GM23248 (cell line): ENCODE data around the gene GPR31. TPM values are rescaled to one million over a fixed set of nuclear protein-coding genes. Genes with fewer than 3 reads are reported as not detected.

Experiments used
- DNase-seq: peaks from one replicate; pipeline ENCODE4 v3.0.0-alpha.2; 2015
- H2AFZ ChIP-seq: fragments of 200-600 bp; sonication (generic); 2 replicates; pipeline ENCODE4 v1.6.1; 2016; ENCODE audit warnings: antibody characterized with exemption
- H3F3A ChIP-seq: fragments of 200-600 bp; sonication (generic); 2 replicates; pipeline ENCODE4 v1.6.1; 2016; ENCODE audit warnings: mild to moderate bottlenecking, antibody characterized with exemption, mixed run types; ENCODE audit not compliant: insufficient read depth
- H3K27ac ChIP-seq: fragments of 200-600 bp; sonication (generic); 2 replicates; pipeline ENCODE4 v1.5.1; 2016; ENCODE audit warnings: mild to moderate bottlenecking
- H3K27me3 ChIP-seq: fragments of 200-600 bp; sonication (generic); replicated peaks from 2 replicates; pipeline ENCODE4 v1.6.1; 2016; ENCODE audit warnings: mild to moderate bottlenecking; ENCODE audit not compliant: insufficient read depth
- H3K36me3 ChIP-seq: fragments of 200-600 bp; sonication (generic); 2 replicates; pipeline ENCODE4 v1.6.1; 2016; ENCODE audit warnings: low read depth, mild to moderate bottlenecking
- H3K4me1 ChIP-seq: fragments of 200-600 bp; sonication (generic); 2 replicates; pipeline ENCODE4 v1.6.1; 2016; ENCODE audit warnings: mild to moderate bottlenecking; ENCODE audit not compliant: insufficient read depth
- H3K4me2 ChIP-seq: fragments of 200-600 bp; sonication (generic); one replicate; pipeline ENCODE4 v1.6.1; 2016; ENCODE audit warnings: mild to moderate bottlenecking; ENCODE audit not compliant: unreplicated experiment
- H3K4me3 ChIP-seq: fragments of 200-600 bp; sonication (generic); 2 replicates; pipeline ENCODE4 v1.5.1; 2016; ENCODE audit warnings: mild to moderate bottlenecking
- H3K79me2 ChIP-seq: fragments of 200-600 bp; sonication (generic); 2 replicates; pipeline ENCODE4 v1.6.1; 2016; ENCODE audit warnings: mild to moderate bottlenecking; ENCODE audit not compliant: insufficient read depth
- H3K9ac ChIP-seq: fragments of 200-600 bp; sonication (generic); 2 replicates; pipeline ENCODE4 v1.6.1; 2016; ENCODE audit warnings: mild to moderate bottlenecking
- H3K9me2 ChIP-seq: fragments of 200-600 bp; sonication (generic); 2 replicates; pipeline ENCODE4 v1.6.1; 2016; ENCODE audit warnings: mixed run types, mild to moderate bottlenecking, moderate library complexity; ENCODE audit not compliant: insufficient read depth
- H3K9me3 ChIP-seq: fragments of 200-600 bp; sonication (generic); one replicate; pipeline ENCODE4 v1.6.1; 2017; ENCODE audit warnings: low read depth
- H4K20me1 ChIP-seq: fragments of 200-600 bp; sonication (generic); 2 replicates; pipeline ENCODE4 v1.6.0; 2016; ENCODE audit not compliant: insufficient read depth
- EZH2 ChIP-seq: fragments of 200-600 bp; sonication (generic); IDR thresholded peaks from 2 replicates; pipeline ENCODE4 v1.6.1; 2018; ENCODE audit warnings: antibody characterized with exemption, mild to moderate bottlenecking; ENCODE audit not compliant: insufficient read depth, poor library complexity, severe bottlenecking
- EZH2phosphoT487 ChIP-seq: fragments of 200-600 bp; sonication (generic); IDR thresholded peaks from 2 replicates; pipeline ENCODE4 v1.6.1; 2018; ENCODE audit warnings: antibody characterized with exemption, moderate library complexity, mild to moderate bottlenecking, low read depth; ENCODE audit not compliant: insufficient read depth
- WGBS, 2 experiments: methylation state at CpG; one replicate each; pipeline ENCODE4 v1.1.6; 2015 to 2017; ENCODE audit warnings: low lambda C conversion rate in 2 of 2, low coverage in 1 of 2; ENCODE audit errors: missing lambda C conversion rate in 2 of 2; 5-methylcytosine and 5-hydroxymethylcytosine counted together
- in situ Hi-C: fragments of 300-500 bp; cut with MboI; formaldehyde crosslinking; loops from 2 replicates; pipeline ENCODE4 v1.15.0; 2020
- polyA plus RNA-seq: library from polyadenylated mRNA; unstranded; fragments of >200 nt; fragmentation: Nextera tagmentation; extraction: Ambion mirVana; gene quantifications from 2 replicates; pipeline ENCODE4 v1.2.1, GENCODE V29; 2016
- total RNA-seq: library from RNA; depleted of rRNA; stranded (reverse); fragments of >200 nt; shearing (Covaris generic); gene quantifications from 2 replicates; pipeline ENCODE4 v1.2.3, GENCODE V29; 2014

The GPR31 gene
- total and polyA plus RNA-seq, 2 experiments from 2014 or later: not detected

- no peaks in the 10 kb centered on the region for H3F3A ChIP-seq
- 30 to 32% methylated on average over 8 of the region's 8 CpGs for whole genome bisulfite sequencing, 2 experiments
- no peak for TF ChIP-seq EZH2
- TF ChIP-seq EZH2phosphoT487: no peak
- H3K4me1 ChIP-seq: no peaks in the 10 kb centered on the region
- H3K27ac ChIP-seq: no peak overlapping the region
- no peak overlapping the region for H3K9ac ChIP-seq
- in situ Hi-C loops: no loop called here
- no peak overlapping the region for H2AFZ ChIP-seq
- no peak overlapping the region for H3K4me2 ChIP-seq
- H3K79me2 ChIP-seq: no peaks in the 10 kb centered on the region
- H3K9me3 ChIP-seq: no peaks in the 10 kb centered on the region
- no peak overlapping the region for H3K4me3 ChIP-seq
- no peaks in the 10 kb centered on the region for H4K20me1 ChIP-seq
- H3K27me3 ChIP-seq: no peaks in the 10 kb centered on the region
- H3K9me2 ChIP-seq: no peaks in the 10 kb centered on the region
- no peaks in the 10 kb centered on the region for H3K36me3 ChIP-seq
- no peak for DNase-seq
These were observed 37.9 kb downstream of the GPR31 start for GRCh38 chr6:167119670-167120582.

DNA sequence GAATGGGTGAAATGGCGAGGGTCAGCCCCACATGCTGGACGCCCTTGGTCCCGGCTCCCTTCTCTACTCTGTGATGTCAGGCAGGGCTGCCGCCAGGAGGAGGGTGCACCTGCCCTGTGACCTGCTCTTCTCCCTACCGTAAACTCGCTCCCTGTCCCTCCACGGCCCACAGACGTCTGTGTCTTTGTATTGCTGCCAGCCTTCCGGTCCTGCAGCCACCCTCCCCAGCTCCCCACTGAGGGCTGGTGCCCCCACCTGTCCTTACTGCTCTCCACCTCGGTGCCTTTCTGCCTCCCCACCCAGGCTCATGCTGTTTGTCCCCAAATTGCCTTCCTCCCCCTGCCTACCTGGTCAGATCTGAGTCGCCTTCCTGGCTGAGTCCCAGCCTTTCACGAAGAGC, 38.9 kb downstream of the GPR31 start:
- in situ Hi-C loops: no loop called here
- no peak for TF ChIP-seq EZH2
- TF ChIP-seq EZH2phosphoT487: no peak

GRCh38 chr6:167118006-167118405, 39.8 kb downstream of the GPR31 start:
- Histone ChIP-seq H4K20me1 (no peaks in the 10 kb centered on the region), H3K4me3 (no peak overlapping the region), H3K4me2 (no peak overlapping the region), H3K9me2 (no peaks in the 10 kb centered on the region), H2AFZ (no peak overlapping the region), H3F3A (no peaks in the 10 kb centered on the region), H3K9ac (no peak overlapping the region), H3K4me1 (no peaks in the 10 kb centered on the region), H3K9me3 (no peaks in the 10 kb centered on the region), H3K27ac (no peak overlapping the region), H3K79me2 (no peaks in the 10 kb centered on the region), H3K36me3 (no peaks in the 10 kb centered on the region), H3K27me3 (no peaks in the 10 kb centered on the region)
- TF ChIP-seq EZH2: no peak
- TF ChIP-seq EZH2phosphoT487: no peak
- 22 to 33% methylated on average over 7 of the region's 7 CpGs for WGBS, 2 experiments
- no peak for DNase-seq
- in situ Hi-C loops: no loop called here

More for the DNA sequence above, 38.9 kb downstream of the GPR31 start:
- Histone ChIP-seq H3F3A (no peaks in the 10 kb centered on the region), H3K79me2 (no peaks in the 10 kb centered on the region), H3K27me3 (no peaks in the 10 kb centered on the region), H3K9ac (no peak overlapping the region), H3K9me2 (no peaks in the 10 kb centered on the region), H3K4me3 (no peak overlapping the region), H3K9me3 (no peaks in the 10 kb centered on the region), H3K4me2 (no peak overlapping the region), H3K4me1 (no peaks in the 10 kb centered on the region), H3K36me3 (no peaks in the 10 kb centered on the region), H4K20me1 (no peaks in the 10 kb centered on the region), H2AFZ (no peak overlapping the region), H3K27ac (no peak overlapping the region)
- 33 to 39% methylated on average over 11 to 12 of the region's 12 CpGs for WGBS, 2 experiments
- DNase-seq: no peak

DNA sequence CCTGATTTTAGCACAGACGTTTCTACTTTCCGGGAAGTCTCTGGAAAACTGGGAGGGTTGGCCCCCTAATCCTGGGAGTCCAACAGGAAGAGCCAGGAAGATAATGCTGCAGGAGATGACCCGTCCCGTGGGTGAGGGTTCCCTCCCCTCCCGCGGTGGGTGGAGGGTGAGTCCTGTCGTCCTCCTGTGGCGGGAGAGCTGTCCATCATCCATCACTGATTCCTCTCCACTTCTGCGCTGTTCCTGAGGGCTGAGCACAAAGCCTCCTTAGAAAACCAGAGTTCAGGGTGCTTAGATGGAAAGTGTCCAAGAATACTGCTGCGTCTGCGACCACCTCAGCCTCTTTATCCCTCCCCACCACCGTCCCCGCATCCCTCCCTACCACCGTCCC, 40.9 kb downstream of the GPR31 start:
- Histone ChIP-seq H3K9ac (no peak overlapping the region), H3K4me3 (no peak overlapping the region), H3K27me3 (no peaks in the 10 kb centered on the region), H3K9me3 (no peaks in the 10 kb centered on the region), H3K9me2 (no peaks in the 10 kb centered on the region), H3K4me2 (no peak overlapping the region), H3K27ac (no peak overlapping the region), H3K79me2 (no peaks in the 10 kb centered on the region), H3K4me1 (no peaks in the 10 kb centered on the region), H3F3A (no peaks in the 10 kb centered on the region), H2AFZ (no peak overlapping the region), H4K20me1 (no peaks in the 10 kb centered on the region), H3K36me3 (no peaks in the 10 kb centered on the region)
- DNase-seq: no peak
- TF ChIP-seq EZH2: no peak
- no peak for TF ChIP-seq EZH2phosphoT487
- WGBS, 2 experiments: 53 to 61% methylated on average over 8 to 14 of the region's 14 CpGs
- in situ Hi-C loops: no loop called here
